Measurements from ENCODE around the gene DEDD. TPM values are rescaled to one million over a fixed set of nuclear protein-coding genes. Genes with fewer than 3 reads are reported as not detected.

The DEDD gene
- total RNA-seq, 1 experiment from 2014 or later = 44.7 TPM

- Histone ChIP-seq H2BK20ac (ENCODE audit: low read depth, low read length, poor library complexity, severe bottlenecking) (no peak overlapping the region), H3K18ac (ENCODE audit: insufficient read length, low read depth, low read length) (no peak overlapping the region), H2AFZ (ENCODE audit: low read length) (no peak overlapping the region), H4K5ac (ENCODE audit: insufficient read length, low read depth, low read length) (no peak overlapping the region), H2BK15ac (ENCODE audit: low read depth, low read length) (no peak overlapping the region), H4K20me1 (ENCODE audit: control insufficient read depth, insufficient read depth, insufficient read length) (no peaks in the 10 kb centered on the region), H3K23me2 (ENCODE audit: insufficient read length, low read depth, low read length, poor library complexity, severe bottlenecking) (no peaks in the 10 kb centered on the region), H3K4ac (ENCODE audit: low read depth, low read length) (no peak overlapping the region), H3K27ac (ENCODE audit: insufficient read length, low read depth, low read length) (no peak overlapping the region), H3K23ac (ENCODE audit: insufficient read length, low read depth, low read length) (no peak overlapping the region), H3K14ac (ENCODE audit: insufficient read depth, low read length) (no peak overlapping the region), H3K79me2 (ENCODE audit: insufficient read depth, low read length) (no peaks in the 10 kb centered on the region), H3K9me3 (ENCODE audit: control insufficient read depth, low read depth, low read length) (no peaks in the 10 kb centered on the region), H3K56ac (ENCODE audit: insufficient read length, low read depth, low read length) (no peak overlapping the region), H2BK5ac (ENCODE audit: insufficient read length, low read length) (no peak overlapping the region), H4K8ac (replicated peaks; ENCODE audit: insufficient read length, low read depth, low read length) (no peak overlapping the region), H3K9ac (ENCODE audit: extremely low read depth, insufficient read length, low read length) (no peak overlapping the region), H2BK120ac (ENCODE audit: low read depth, low read length, poor library complexity, severe bottlenecking) (no peak overlapping the region), H3K79me1 (ENCODE audit: insufficient read depth, low read depth, low read length, poor library complexity, severe bottlenecking) (no peaks in the 10 kb centered on the region), H3K27me3 (ENCODE audit: insufficient read depth, low read length) (no peaks in the 10 kb centered on the region), H2AK5ac (ENCODE audit: insufficient read length, low read length) (no peak overlapping the region), H3K4me2 (ENCODE audit: insufficient read depth, insufficient read length, low read length) (no peak overlapping the region), H3T11ph (ENCODE audit: low read length) (no peak overlapping the region), H2BK12ac (ENCODE audit: insufficient read length, low read depth, low read length) (no peak overlapping the region), H4K91ac (ENCODE audit: insufficient read length, low read depth, low read length) (no peak overlapping the region), H3K4me1 (ENCODE audit: insufficient read depth, low read length) (no peaks in the 10 kb centered on the region)
- H3K9me3 Mint-ChIP-seq = no peaks in the 10 kb centered on the region
- no peak for TF ChIP-seq CTCF (conservative IDR thresholded peaks at IDR 0.05)
- peaks cover 40 to 41% of the 10 kb centered on the region in 2 experiments for H3K4me1 Mint-ChIP-seq
- H3K4me3 Mint-ChIP-seq = no peak overlapping the region
- H3K27ac Mint-ChIP-seq = peak overlapping the region in 1 of 3 experiments; percentile 13; a peak in 1 of 7 replicates
- no CpG with 5 or more reads among the region's 5 CpGs for WGBS (ENCODE audit: extremely low coverage, insufficient read length, low lambda C conversion rate)
- DNase-seq = no peak
- H3K27me3 Mint-ChIP-seq (ENCODE audit: low read depth) = no peaks in the 10 kb centered on the region; the same call in 1 of the 2 replicates
- H3K36me3 Mint-ChIP-seq (ENCODE audit: insufficient read depth in 1 of 3, low read depth in 3 of 3) = no peaks in the 10 kb centered on the region
Measured at GRCh38 chr1:161080441-161081405, 51.7 kb downstream of the DEDD start.
